Measurements from ENCODE around the gene IMPA2.

The IMPA2 gene

DNA sequence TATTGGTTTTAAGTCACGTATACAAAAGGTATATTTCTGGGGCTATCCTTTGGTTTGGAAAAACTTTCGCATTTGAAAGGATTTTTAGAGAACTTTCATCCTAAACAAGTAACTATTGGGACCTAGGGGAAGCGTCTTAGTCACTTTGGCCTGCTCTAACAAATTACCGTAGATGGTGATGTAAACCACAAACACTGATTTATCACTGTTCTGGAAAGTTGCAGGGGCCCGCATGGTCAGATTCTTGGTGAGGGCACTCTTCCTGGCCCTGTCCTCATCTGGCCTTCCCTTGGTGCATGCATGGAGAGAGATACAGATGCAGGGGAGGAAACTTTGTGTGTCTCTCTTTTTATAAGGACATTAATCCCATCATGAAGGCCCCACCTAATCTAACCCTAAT, 63.3 kb downstream of the IMPA2 start:
- H3K4me1 ChIP-seq (ENCODE audit: low read depth, poor library complexity, severe bottlenecking): no peaks in the 10 kb centered on the region

DNA sequence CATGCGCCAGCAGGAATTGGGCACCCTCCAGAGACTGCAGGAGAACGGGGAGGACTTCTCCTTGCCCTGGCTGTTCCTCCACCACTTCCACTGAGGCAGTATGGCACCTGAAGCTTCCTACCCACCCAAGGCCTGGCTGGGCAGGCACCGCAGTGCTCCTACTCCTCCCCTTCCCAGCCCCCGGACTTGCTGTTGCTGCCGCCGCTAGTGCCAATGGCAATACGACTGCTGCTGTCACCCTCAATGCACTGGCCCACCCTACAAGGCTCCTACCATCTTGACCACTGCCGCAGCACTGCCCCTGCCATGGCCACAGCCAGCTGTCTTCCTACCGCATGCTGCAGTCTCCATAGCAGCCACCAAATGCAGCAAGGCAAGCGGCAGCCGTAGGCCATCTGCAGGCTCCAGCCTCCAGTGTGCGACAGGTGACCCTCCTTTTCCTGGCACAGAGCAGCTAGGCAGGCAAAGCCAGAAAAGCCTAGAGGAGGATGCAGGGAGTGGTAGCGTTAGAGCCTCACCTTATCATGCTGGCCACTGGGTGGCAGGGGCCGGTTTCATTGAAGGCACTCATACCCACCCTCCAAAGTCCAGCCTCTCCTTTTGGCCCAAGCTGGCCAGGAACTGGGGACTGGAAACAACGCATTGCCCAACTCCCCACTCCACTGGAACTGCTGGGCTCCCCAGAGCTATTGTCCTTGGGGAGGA, 64.9 kb downstream of the IMPA2 start:
- Histone ChIP-seq H3K27ac (no peak overlapping the region), H3K4me1 (ENCODE audit: low read depth, poor library complexity, severe bottlenecking) (no peaks in the 10 kb centered on the region), H2AFZ (ENCODE audit: low read depth) (no peak overlapping the region), H3K4me3 (IDR thresholded peaks at IDR 0.05; ENCODE audit: insufficient read depth, low read depth, low read length) (no peak overlapping the region), H3K27me3 (ENCODE audit: insufficient read depth, low read depth) (no peaks in the 10 kb centered on the region), H3K9ac (no peak overlapping the region), H4K20me1 (ENCODE audit: insufficient read depth) (no peaks in the 10 kb centered on the region), H3K79me2 (ENCODE audit: insufficient read depth, low read depth) (no peaks in the 10 kb centered on the region), H3K4me2 (no peak overlapping the region), H3K36me3 (ENCODE audit: insufficient read depth) (no peaks in the 10 kb centered on the region)
- TF ChIP-seq, protein P1, sequence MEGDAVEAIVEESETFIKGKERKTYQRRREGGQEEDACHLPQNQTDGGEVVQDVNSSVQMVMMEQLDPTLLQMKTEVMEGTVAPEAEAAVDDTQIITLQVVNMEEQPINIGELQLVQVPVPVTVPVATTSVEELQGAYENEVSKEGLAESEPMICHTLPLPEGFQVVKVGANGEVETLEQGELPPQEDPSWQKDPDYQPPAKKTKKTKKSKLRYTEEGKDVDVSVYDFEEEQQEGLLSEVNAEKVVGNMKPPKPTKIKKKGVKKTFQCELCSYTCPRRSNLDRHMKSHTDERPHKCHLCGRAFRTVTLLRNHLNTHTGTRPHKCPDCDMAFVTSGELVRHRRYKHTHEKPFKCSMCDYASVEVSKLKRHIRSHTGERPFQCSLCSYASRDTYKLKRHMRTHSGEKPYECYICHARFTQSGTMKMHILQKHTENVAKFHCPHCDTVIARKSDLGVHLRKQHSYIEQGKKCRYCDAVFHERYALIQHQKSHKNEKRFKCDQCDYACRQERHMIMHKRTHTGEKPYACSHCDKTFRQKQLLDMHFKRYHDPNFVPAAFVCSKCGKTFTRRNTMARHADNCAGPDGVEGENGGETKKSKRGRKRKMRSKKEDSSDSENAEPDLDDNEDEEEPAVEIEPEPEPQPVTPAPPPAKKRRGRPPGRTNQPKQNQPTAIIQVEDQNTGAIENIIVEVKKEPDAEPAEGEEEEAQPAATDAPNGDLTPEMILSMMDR (conservative IDR thresholded peaks at IDR 0.05; ENCODE audit: low read depth, low read length): no peak

More for the DNA sequence above, 63.3 kb downstream of the IMPA2 start:
- Histone ChIP-seq H2AFZ (ENCODE audit: low read depth) (no peak overlapping the region), H3K79me2 (ENCODE audit: insufficient read depth, low read depth) (no peaks in the 10 kb centered on the region), H3K27ac (no peak overlapping the region), H3K36me3 (ENCODE audit: insufficient read depth) (no peaks in the 10 kb centered on the region), H3K4me3 (IDR thresholded peaks at IDR 0.05; ENCODE audit: insufficient read depth, low read depth, low read length) (no peak overlapping the region), H4K20me1 (ENCODE audit: insufficient read depth) (no peaks in the 10 kb centered on the region), H3K4me2 (no peak overlapping the region), H3K27me3 (ENCODE audit: insufficient read depth, low read depth) (no peaks in the 10 kb centered on the region), H3K9ac (no peak overlapping the region)
- TF ChIP-seq, protein P1 (conservative IDR thresholded peaks at IDR 0.05; ENCODE audit: low read depth, low read length): no peak

DNA sequence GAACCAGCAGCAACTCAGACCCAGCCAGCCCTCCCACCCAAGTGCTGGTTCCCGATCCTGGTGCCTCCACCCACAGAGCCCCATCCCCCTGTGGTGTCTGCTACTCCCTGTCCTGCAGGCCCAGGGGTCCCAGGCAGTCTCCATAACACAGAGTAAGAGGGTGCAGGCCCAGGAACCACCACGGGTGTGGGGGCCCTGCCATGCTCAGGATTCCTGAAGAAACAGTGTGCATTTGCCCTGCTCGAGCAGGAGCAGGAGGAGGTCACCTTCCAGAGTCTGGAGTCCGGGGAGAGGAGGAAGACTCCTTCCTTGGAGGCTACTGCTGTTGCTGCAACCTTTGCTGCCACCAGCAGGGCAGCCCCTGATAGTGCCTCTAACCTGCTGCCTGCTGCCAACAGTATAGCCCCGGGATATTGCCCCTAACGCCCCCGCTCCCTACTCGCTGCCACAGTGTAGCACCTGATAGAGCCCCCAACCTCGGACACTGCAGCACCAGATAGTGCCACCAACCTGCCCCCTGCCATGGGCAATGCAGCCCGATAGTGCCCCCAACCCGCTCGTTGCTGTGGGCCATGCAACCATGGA, 65.5 kb downstream of the IMPA2 start:
- Histone ChIP-seq H3K4me3 (IDR thresholded peaks at IDR 0.05; ENCODE audit: insufficient read depth, low read depth, low read length) (no peak overlapping the region), H3K36me3 (ENCODE audit: insufficient read depth) (no peaks in the 10 kb centered on the region), H3K27ac (no peak overlapping the region), H3K9ac (no peak overlapping the region), H3K27me3 (ENCODE audit: insufficient read depth, low read depth) (no peaks in the 10 kb centered on the region), H3K4me2 (no peak overlapping the region), H4K20me1 (ENCODE audit: insufficient read depth) (no peaks in the 10 kb centered on the region), H2AFZ (ENCODE audit: low read depth) (no peak overlapping the region), H3K79me2 (ENCODE audit: insufficient read depth, low read depth) (no peaks in the 10 kb centered on the region), H3K4me1 (ENCODE audit: low read depth, poor library complexity, severe bottlenecking) (no peaks in the 10 kb centered on the region)
- TF ChIP-seq, protein P1 (conservative IDR thresholded peaks at IDR 0.05; ENCODE audit: low read depth, low read length): no peak

DNA sequence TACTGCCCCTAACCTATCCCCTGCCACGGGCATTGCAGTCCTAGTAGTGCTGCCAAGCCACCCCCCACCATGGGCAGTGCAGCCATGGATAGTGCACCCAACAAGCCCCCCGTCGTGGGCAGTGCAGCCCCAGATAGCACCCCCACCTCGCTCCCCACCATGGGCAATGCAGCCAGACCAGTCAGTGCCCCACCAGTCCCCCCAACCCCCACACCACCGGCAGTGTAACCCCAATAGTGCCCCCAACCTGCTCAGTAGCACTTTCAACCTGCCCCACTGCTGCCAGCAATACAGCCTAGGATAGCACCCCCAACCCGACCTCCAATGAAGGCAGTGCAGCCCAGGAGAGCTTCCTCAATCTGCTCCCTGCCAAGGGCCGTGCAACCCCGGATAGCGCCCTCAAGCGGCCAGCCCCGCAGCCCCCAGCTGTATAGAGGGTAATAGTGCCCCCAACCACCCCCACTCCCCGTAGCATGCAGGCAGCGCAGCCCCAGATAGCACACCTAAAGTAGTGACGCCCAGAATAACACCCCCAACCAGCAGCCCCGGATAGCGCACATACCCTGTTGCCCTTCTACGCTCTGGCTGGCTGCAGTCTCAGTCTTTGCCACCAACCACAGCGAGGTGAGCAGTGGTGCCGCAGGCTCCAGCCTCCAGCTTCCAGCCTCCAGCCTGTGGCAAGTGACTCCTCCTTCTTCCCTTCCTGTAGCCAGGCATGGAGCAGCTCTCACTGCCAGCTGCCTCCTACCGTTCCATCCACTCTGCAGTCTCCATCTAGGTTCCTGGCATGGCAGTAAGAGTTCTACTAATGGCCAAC, 66.9 kb downstream of the IMPA2 start:
- no peak overlapping the region for H3K4me2 ChIP-seq
- H3K36me3 ChIP-seq (ENCODE audit: insufficient read depth): no peaks in the 10 kb centered on the region
- no peaks in the 10 kb centered on the region for H3K79me2 ChIP-seq (ENCODE audit: insufficient read depth, low read depth)
- TF ChIP-seq, protein P1 (conservative IDR thresholded peaks at IDR 0.05; ENCODE audit: low read depth, low read length): no peak
- no peak overlapping the region for H3K4me3 ChIP-seq (IDR thresholded peaks at IDR 0.05; ENCODE audit: insufficient read depth, low read depth, low read length)
- H3K27ac ChIP-seq: no peak overlapping the region
- H3K27me3 ChIP-seq (ENCODE audit: insufficient read depth, low read depth): no peaks in the 10 kb centered on the region
- H3K4me1 ChIP-seq (ENCODE audit: low read depth, poor library complexity, severe bottlenecking): no peaks in the 10 kb centered on the region
- no peaks in the 10 kb centered on the region for H4K20me1 ChIP-seq (ENCODE audit: insufficient read depth)
- no peak overlapping the region for H2AFZ ChIP-seq (ENCODE audit: low read depth)
- H3K9ac ChIP-seq: no peak overlapping the region
